Mucosa of rectum (tissue), 2 donors: Measurements from ENCODE around the gene EHBP1.

Source experiments
- H3K27ac ChIP-seq, 2 donors: one replicate each; pipeline ENCODE4 v1.7.0; 2013; ENCODE audit warnings: inconsistent platforms in 2 of 2, low read depth in 2 of 2, low read length in 2 of 2
- H3K27me3 ChIP-seq, 2 donors: one replicate each; pipeline ENCODE4 v1.7.0; 2013; ENCODE audit warnings: low read length in 2 of 2; ENCODE audit not compliant: control insufficient read depth in 2 of 2, insufficient read depth in 2 of 2
- H3K36me3 ChIP-seq, 2 donors: one replicate each; pipeline ENCODE4 v1.7.0; 2013; ENCODE audit warnings: low read length in 2 of 2; ENCODE audit not compliant: control insufficient read depth in 2 of 2, insufficient read depth in 2 of 2
- H3K4me1 ChIP-seq, 2 donors: one replicate each; pipeline ENCODE4 v1.7.0; 2013; ENCODE audit warnings: low read length in 2 of 2, mild to moderate bottlenecking in 1 of 2; ENCODE audit not compliant: control insufficient read depth in 2 of 2, insufficient read depth in 2 of 2
- H3K4me3 ChIP-seq, 2 donors: one replicate each; pipeline ENCODE4 v1.7.0; 2013; ENCODE audit warnings: low read length in 2 of 2
- H3K9ac ChIP-seq, 2 donors: one replicate each; pipeline ENCODE4 v1.7.0; 2013; ENCODE audit warnings: low read length in 2 of 2, low read depth in 1 of 2, mild to moderate bottlenecking in 1 of 2
- H3K9me3 ChIP-seq, 2 donors: one replicate each; pipeline ENCODE4 v1.7.0; 2013; ENCODE audit warnings: low read length in 2 of 2; ENCODE audit not compliant: control insufficient read depth in 2 of 2
- donor health status: healthy.
- donor health status: Normal muscosa, but diverticular disease.

The EHBP1 gene

GRCh38 chr2:62718225-62718822 lies 12.8 kb downstream of the EHBP1 start:
- H3K9me3 ChIP-seq: no peaks in the 10 kb centered on the region
- H3K4me1 ChIP-seq: no peaks in the 10 kb centered on the region
- no peak overlapping the region for H3K27ac ChIP-seq
- H3K36me3 ChIP-seq: no peaks in the 10 kb centered on the region
- H3K27me3 ChIP-seq: no peaks in the 10 kb centered on the region
- no peak overlapping the region for H3K9ac ChIP-seq
- H3K4me3 ChIP-seq: no peak overlapping the region

GRCh38 chr2:62719757-62720156 lies 14.2 kb downstream of the EHBP1 start:
- H3K27me3 ChIP-seq: no peaks in the 10 kb centered on the region
- H3K27ac ChIP-seq: no peak overlapping the region
- H3K9ac ChIP-seq: no peak overlapping the region
- H3K9me3 ChIP-seq: no peaks in the 10 kb centered on the region
- no peaks in the 10 kb centered on the region for H3K36me3 ChIP-seq
- H3K4me1 ChIP-seq: no peaks in the 10 kb centered on the region
- no peak overlapping the region for H3K4me3 ChIP-seq

- Histone ChIP-seq H3K36me3 (no peaks in the 10 kb centered on the region), H3K27ac (no peak overlapping the region), H3K4me1 (no peaks in the 10 kb centered on the region), H3K27me3 (no peaks in the 10 kb centered on the region), H3K4me3 (no peak overlapping the region), H3K9ac (no peak overlapping the region), H3K9me3 (no peaks in the 10 kb centered on the region)
These were observed 17.2 kb downstream of the EHBP1 start for GRCh38 chr2:62722679-62723078.

- Histone ChIP-seq H3K36me3 (no peaks in the 10 kb centered on the region), H3K9me3 (no peaks in the 10 kb centered on the region), H3K4me3 (no peak overlapping the region), H3K27me3 (no peaks in the 10 kb centered on the region), H3K4me1 (no peaks in the 10 kb centered on the region), H3K27ac (no peak overlapping the region), H3K9ac (no peak overlapping the region)
These were observed 17.7 kb downstream of the EHBP1 start for GRCh38 chr2:62723253-62723652.

- H3K4me1 ChIP-seq: no peaks in the 10 kb centered on the region
- no peaks in the 10 kb centered on the region for H3K9me3 ChIP-seq
- H3K36me3 ChIP-seq: no peaks in the 10 kb centered on the region
- no peaks in the 10 kb centered on the region for H3K27me3 ChIP-seq
- H3K4me3 ChIP-seq: no peak overlapping the region
- no peak overlapping the region for H3K9ac ChIP-seq
- H3K27ac ChIP-seq: no peak overlapping the region
These were observed 18.6 kb downstream of the EHBP1 start for GRCh38 chr2:62724106-62724505.

- Histone ChIP-seq H3K36me3 (no peaks in the 10 kb centered on the region), H3K9ac (no peak overlapping the region), H3K9me3 (no peaks in the 10 kb centered on the region), H3K4me3 (no peak overlapping the region), H3K4me1 (no peaks in the 10 kb centered on the region), H3K27ac (no peak overlapping the region), H3K27me3 (no peaks in the 10 kb centered on the region)
These were observed 19.6 kb downstream of the EHBP1 start for GRCh38 chr2:62724886-62725711.

GRCh38 chr2:62725712-62726055 lies 20.2 kb downstream of the EHBP1 start:
- H3K27me3 ChIP-seq: no peaks in the 10 kb centered on the region
- H3K36me3 ChIP-seq: no peaks in the 10 kb centered on the region
- H3K9me3 ChIP-seq: no peaks in the 10 kb centered on the region
- H3K4me3 ChIP-seq: no peak overlapping the region
- no peaks in the 10 kb centered on the region for H3K4me1 ChIP-seq
- H3K27ac ChIP-seq: no peak overlapping the region
- H3K9ac ChIP-seq: no peak overlapping the region

GRCh38 chr2:62727259-62727867 lies 21.9 kb downstream of the EHBP1 start:
- H3K9ac ChIP-seq: no peak overlapping the region
- no peak overlapping the region for H3K4me3 ChIP-seq
- no peaks in the 10 kb centered on the region for H3K9me3 ChIP-seq
- no peaks in the 10 kb centered on the region for H3K4me1 ChIP-seq
- H3K36me3 ChIP-seq: no peaks in the 10 kb centered on the region
- no peak overlapping the region for H3K27ac ChIP-seq
- H3K27me3 ChIP-seq: no peaks in the 10 kb centered on the region

- Histone ChIP-seq H3K27ac (no peak overlapping the region), H3K4me3 (no peak overlapping the region), H3K9ac (no peak overlapping the region), H3K27me3 (no peaks in the 10 kb centered on the region), H3K36me3 (no peaks in the 10 kb centered on the region), H3K4me1 (no peaks in the 10 kb centered on the region), H3K9me3 (no peaks in the 10 kb centered on the region)
These were observed 22.5 kb downstream of the EHBP1 start for GRCh38 chr2:62727876-62728566.

GRCh38 chr2:62731275-62731674 lies 25.8 kb downstream of the EHBP1 start:
- H3K9me3 ChIP-seq: no peaks in the 10 kb centered on the region
- no peaks in the 10 kb centered on the region for H3K4me1 ChIP-seq
- no peak overlapping the region for H3K9ac ChIP-seq
- H3K4me3 ChIP-seq: no peak overlapping the region
- no peaks in the 10 kb centered on the region for H3K27me3 ChIP-seq
- no peaks in the 10 kb centered on the region for H3K36me3 ChIP-seq
- no peak overlapping the region for H3K27ac ChIP-seq
